ENCODE data around the gene NLGN1. TPM values are rescaled to one million over a fixed set of nuclear protein-coding genes. Genes with fewer than 3 reads are reported as not detected.

The NLGN1 gene
- total RNA-seq, 1 experiment from 2014 or later = not detected

- no peak for TF ChIP-seq ZBTB33 (IDR thresholded peaks at IDR 0.05; ENCODE audit: extremely low read depth, insufficient replicate concordance, low read length)
- no peak for TF ChIP-seq ZNF274 (IDR thresholded peaks at IDR 0.05; ENCODE audit: low read depth, low read length)
Observed at GRCh38 chr3:173983343-173983742, 585.8 kb downstream of the NLGN1 start (continued).

- ChIA-PET POLR2A (no interaction called here), CTCF (no interaction called here), RAD21 (ENCODE audit: low non-redundant PET in 1 of 2, low total read pairs in 2 of 2, uncharacterized antibody in 2 of 2, unreplicated experiment in 2 of 2) (no interaction called here)
- ATAC-seq (no peak), DNase-seq (ENCODE audit: low read depth, low spot score) (no peak)
- H3K4me3 ChIP-seq (replicated peaks in 1 of 2; ENCODE audit: low read depth in 1 of 2, low read length in 2 of 2) = no peak overlapping the region
- H3K36me3 ChIP-seq (ENCODE audit: control insufficient read depth in 1 of 2, insufficient read depth in 2 of 2, low read length in 2 of 2) = no peaks in the 10 kb centered on the region
- H3K27ac ChIP-seq (ENCODE audit: low read depth, low read length) = no peak overlapping the region
- intact Hi-C loops (cut with micrococcal nuclease) = no loop called here
- H4K20me1 ChIP-seq (ENCODE audit: insufficient read depth) = peaks cover under 1% of the 10 kb centered on the region; the same call in 1 of the 2 replicates
- H3K9me2 ChIP-seq (ENCODE audit: insufficient read depth) = no peaks in the 10 kb centered on the region
- no peak overlapping the region for H3K4me2 ChIP-seq (ENCODE audit: low read length)
- H3K9ac ChIP-seq (ENCODE audit: low read length) = no peak overlapping the region
- no peaks in the 10 kb centered on the region for H3K27me3 ChIP-seq (ENCODE audit: insufficient read depth, low read length)
- no TSS peak for BruUV-seq (replicated peaks)
- H3K79me2 ChIP-seq (ENCODE audit: insufficient read depth, low read length) = no peaks in the 10 kb centered on the region
- H3K9me3 ChIP-seq (ENCODE audit: control insufficient read depth in 1 of 2, insufficient read depth in 1 of 2, low read depth in 1 of 2, low read length in 2 of 2) = no peaks in the 10 kb centered on the region
- no peaks in the 10 kb centered on the region for H3K4me1 ChIP-seq (ENCODE audit: control insufficient read depth in 1 of 2, insufficient read depth in 2 of 2, low read length in 2 of 2)
- H2AFZ ChIP-seq (ENCODE audit: low read depth, low read length, poor library complexity, severe bottlenecking) = no peak overlapping the region
- TF ChIP-seq ZFX (IDR thresholded peaks at IDR 0.05) (no peak), CTCF (IDR thresholded peaks at IDR 0.05 in 2 of 3, conservative IDR thresholded peaks at IDR 0.05 in 1 of 3; ENCODE audit: borderline replicate concordance in 1 of 3, insufficient read depth in 1 of 3, low read depth in 2 of 3, low read length in 2 of 3) (no peak), CEBPB (IDR thresholded peaks at IDR 0.05; ENCODE audit: low read depth) (no peak), ATF3 (IDR thresholded peaks at IDR 0.05) (no peak), SRF (IDR thresholded peaks at IDR 0.05; ENCODE audit: low read depth) (no peak), YY1 (IDR thresholded peaks at IDR 0.05; ENCODE audit: extremely low read depth, insufficient replicate concordance, low read depth, low read length) (no peak), REST (IDR thresholded peaks at IDR 0.05; ENCODE audit: low read depth) (no peak), ELF1 (IDR thresholded peaks at IDR 0.05; ENCODE audit: borderline replicate concordance, low read depth) (no peak), ZBTB33 (IDR thresholded peaks at IDR 0.05; ENCODE audit: extremely low read depth, insufficient replicate concordance, low read length) (no peak), CBX3 (IDR thresholded peaks at IDR 0.05; ENCODE audit: low read depth) (no peak), POLR2AphosphoS5 (IDR thresholded peaks at IDR 0.05; ENCODE audit: low read depth, low read length) (no peak), FOSL1 (IDR thresholded peaks at IDR 0.05; ENCODE audit: low read depth) (no peak), EZH2 (IDR thresholded peaks at IDR 0.05) (no peak), ZNF274 (IDR thresholded peaks at IDR 0.05; ENCODE audit: low read depth, low read length) (no peak)
Observed at GRCh38 chr3:173986861-173987410, 589.4 kb downstream of the NLGN1 start.
